OCI-LY1 (cell line): ENCODE measurements around the gene TEPSIN.

Experiments
- CTCF ChIP-seq: fragments of 200-600 bp; sonication (generic), shearing (Covaris generic); IDR thresholded peaks from 2 replicates; pipeline ENCODE4 v1.5.1; 2017; ENCODE audit warnings: mild to moderate bottlenecking, antibody characterized with exemption, low read length, moderate library complexity, mixed read lengths
- EZH2 ChIP-seq: fragments of 200-600 bp; sonication (generic), shearing (Covaris generic); IDR thresholded peaks from 2 replicates; pipeline ENCODE4 v1.8.0; 2017; ENCODE audit warnings: borderline replicate concordance, mixed run types, mild to moderate bottlenecking, antibody characterized with exemption, low read length, moderate library complexity, mixed read lengths

GRCh38 chr17:81263371-81264181, 24.7 kb upstream of the TEPSIN start:
- no peak for TF ChIP-seq CTCF
- no peak for TF ChIP-seq EZH2
